Hepatocyte (in vitro differentiated cells): Measurements from ENCODE around the gene SLC38A9.

Experiments used
- CTCF ChIP-seq: fragments of 200-600 bp; sonication (generic); IDR thresholded peaks from 2 replicates; pipeline ENCODE4 v1.5.1; 2016; ENCODE audit warnings: antibody characterized with exemption, mild to moderate bottlenecking; ENCODE audit not compliant: poor library complexity
- EZH2 ChIP-seq: fragments of 200-600 bp; sonication (generic); IDR thresholded peaks from 2 replicates; pipeline ENCODE4 v1.6.1; 2016; ENCODE audit warnings: antibody characterized with exemption, mild to moderate bottlenecking, borderline replicate concordance

GRCh38 chr5:55680353-55680752 lies 31.8 kb downstream of the SLC38A9 start:
- TF ChIP-seq CTCF (no peak), EZH2 (no peak)
